Globus pallidus (tissue), 1 donor: ENCODE measurements around the gene PCNX3.
"Not testable (repeated sequence)": the region's sequence is repeated elsewhere in the genome, so short reads cannot be mapped to it uniquely, and the experiment has no call there.

Source experiments
- DNase-seq: peaks from one replicate; pipeline ENCODE4 v3.0.0-alpha.2; 2015; ENCODE audit warnings: low spot score

Gene PCNX3

DNA sequence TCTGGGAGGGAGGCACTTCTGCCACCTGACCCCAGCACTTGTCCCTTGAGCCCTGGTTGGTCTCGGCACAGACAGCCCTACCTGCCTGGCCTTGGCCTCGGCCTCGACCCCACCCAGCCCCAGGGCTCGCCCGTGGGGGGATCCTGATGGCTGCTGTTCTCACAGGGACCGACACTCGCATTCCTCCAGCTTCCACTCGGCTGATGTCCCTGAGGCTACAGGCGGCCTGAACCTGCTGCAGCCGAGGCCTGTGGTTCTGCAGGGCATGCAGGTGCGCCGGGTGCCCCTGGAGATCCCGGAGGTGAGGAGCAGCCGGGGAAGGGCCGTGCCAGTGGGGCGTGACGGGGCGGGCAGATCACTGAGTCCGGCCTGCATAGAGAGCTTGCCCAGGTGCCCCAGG lies 5.1 kb downstream of the PCNX3 start:
- DNase-seq, result no peak

DNA sequence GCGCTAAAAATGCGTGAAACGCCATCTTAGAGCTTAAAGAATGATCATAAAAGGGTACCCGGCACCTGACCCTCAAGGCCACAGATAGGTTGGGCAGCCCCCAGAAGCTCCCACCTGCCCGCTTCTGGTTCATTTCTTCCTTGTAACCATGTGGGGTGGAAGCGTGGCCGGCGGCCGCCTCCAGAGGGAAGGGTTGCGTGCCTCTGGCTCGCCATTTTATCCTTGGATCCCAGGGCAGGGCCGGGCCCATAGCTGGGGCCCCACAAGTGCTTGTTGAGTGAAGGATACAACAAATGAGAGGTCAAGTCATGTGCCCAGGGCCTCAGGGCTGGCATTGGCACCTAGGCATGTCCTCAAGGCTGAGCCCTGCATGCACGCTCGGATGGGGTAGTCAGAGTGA lies 5.9 kb downstream of the PCNX3 start:
- DNase-seq, result no peak

DNA sequence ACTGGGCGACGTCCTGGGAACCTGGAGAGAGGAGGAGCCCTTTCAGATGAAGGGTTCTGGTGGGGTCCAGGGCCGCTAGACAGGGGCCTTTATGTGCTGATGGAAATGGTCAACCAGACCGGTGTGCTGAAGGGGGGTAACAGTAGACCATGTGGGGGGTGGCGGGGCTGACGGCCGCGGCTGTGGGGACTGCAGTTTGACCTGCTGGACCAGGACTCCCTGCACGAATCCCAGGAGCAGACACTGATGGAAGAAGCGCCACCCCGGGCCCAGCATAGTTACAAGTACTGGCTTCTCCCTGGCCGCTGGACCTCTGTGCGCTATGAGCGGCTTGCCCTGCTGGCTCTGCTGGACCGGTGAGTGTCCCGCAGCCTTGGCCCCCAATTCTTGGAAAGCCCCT lies 6.4 kb downstream of the PCNX3 start:
- DNase-seq, result no peak

DNA sequence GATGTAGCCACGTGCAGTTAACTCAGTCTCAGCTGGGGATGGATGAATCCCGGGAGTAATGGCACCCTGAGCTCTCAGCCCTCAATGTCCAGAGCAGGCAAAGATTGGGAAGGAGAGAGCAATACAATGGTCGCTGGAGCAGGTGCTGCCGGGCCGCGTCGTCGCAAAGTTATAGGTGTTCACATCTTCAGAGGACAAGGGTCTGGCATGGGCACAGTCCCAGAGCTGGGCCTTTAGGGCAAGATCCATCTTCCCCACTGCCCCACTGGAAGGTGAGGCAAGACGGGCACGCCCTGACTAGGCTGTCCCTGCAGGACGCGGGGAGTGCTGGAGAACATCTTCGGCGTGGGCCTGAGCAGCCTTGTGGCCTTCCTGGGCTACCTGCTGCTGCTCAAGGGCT lies 7.6 kb downstream of the PCNX3 start:
- no peak for DNase-seq

DNA sequence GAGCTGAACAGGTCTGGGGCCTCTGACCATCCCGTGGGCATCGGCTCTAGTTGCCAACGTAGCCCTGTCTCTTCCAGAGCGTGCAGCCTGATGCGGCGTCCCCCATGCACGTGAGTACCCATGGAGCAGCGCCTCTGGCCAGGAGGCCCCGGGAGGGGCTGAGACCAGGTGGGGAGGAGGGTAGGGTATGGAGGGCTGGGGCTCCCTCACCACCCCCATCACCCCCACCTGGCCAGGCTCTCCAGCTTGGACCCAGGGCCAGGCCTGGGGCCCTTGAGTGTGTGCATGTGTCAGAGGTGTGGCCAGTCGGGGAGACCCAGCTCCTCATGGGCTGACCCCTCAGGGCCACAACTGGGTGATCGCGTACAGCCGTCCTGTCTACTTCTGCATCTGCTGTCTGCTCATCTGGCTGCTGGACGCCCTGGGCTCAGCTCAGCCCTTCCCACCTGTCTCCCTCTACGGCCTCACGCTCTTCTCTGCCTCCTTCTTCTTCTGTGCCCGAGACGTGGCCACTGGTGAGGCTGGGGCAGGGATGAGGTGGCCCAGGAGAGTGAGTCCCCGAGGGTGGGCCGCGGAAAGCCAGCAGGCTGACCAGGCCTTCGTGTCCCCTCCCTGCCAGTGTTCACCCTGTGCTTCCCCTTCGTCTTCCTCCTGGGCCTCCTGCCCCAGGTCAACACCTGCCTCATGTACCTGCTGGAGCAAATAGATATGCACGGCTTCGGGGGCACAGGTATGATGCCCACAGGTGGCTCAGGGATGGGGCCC lies 8.5 kb downstream of the PCNX3 start:
- no peak for DNase-seq

GRCh38 chr11:65624931-65625627 lies 9.5 kb downstream of the PCNX3 start:
- no peak for DNase-seq

DNA sequence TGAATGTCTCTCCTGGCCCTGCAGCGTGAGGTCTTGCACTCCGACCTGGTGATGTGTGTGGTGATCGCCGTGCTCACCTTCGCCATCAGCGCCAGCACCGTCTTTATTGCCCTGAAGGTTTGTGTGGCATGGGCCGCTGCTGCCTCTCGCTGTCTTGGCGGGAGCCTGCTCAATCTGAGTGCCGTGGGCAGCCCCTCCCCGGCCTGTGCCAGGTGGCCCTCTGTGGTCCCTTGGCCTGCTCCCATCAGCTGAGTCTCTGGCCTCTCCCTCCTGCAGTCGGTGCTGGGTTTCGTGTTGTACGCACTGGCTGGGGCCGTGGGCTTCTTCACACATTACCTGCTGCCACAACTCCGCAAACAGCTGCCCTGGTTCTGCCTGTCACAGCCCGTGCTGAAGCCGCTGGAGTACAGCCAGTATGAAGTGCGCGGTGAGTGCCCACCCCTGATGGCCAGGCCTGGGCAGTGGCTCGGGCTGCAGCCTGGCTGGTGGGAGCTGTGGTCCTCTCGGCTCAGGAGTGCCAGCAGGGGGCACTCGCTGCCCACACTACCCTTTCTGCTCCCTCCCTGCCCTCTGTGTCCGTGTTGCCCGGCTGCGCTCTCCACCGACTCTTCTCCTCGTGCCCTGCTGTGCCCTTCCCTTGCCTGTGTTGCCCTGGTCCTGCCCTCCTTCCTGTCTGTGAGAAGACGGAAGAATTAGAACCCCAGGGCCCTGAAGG lies 10.2 kb downstream of the PCNX3 start:
- peak; percentile 80 for DNase-seq

- no peak for DNase-seq
Measured at GRCh38 chr11:65627202-65627601, 11.6 kb downstream of the PCNX3 start.

DNA sequence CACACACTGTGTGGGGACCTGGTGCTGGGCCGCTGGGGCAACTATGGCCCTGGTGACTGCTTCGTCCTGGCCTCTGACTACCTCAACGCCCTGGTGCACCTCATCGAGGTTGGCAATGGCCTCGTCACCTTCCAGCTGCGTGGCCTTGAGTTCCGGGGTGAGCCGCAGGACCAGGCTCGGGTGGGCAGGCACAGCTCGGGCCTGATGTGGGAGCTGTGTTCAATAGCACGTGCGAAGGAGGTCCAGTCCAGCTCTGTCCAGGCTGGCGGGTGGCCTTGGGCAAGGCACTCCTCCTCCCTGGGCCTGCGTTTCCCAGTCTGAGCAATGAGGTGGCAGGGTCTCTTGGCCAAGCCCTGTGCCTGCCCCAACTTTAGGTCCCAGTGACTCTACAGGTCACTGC lies 14.0 kb downstream of the PCNX3 start:
- DNase-seq, result no peak

DNA sequence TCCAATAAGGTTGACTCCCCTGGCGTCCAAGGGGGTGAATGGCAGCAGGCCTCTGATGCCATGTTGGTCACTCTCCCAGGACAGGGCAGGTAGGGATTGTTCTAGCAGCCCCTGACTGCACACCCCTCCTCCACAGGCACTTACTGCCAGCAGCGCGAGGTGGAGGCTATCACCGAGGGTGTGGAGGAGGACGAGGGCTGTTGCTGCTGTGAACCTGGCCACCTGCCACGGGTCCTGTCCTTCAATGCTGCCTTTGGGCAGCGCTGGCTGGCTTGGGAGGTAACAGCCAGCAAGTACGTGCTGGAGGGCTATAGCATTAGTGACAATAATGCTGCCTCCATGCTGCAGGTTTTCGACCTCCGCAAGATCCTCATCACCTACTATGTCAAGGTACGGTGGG lies 14.6 kb downstream of the PCNX3 start:
- no peak for DNase-seq

DNA sequence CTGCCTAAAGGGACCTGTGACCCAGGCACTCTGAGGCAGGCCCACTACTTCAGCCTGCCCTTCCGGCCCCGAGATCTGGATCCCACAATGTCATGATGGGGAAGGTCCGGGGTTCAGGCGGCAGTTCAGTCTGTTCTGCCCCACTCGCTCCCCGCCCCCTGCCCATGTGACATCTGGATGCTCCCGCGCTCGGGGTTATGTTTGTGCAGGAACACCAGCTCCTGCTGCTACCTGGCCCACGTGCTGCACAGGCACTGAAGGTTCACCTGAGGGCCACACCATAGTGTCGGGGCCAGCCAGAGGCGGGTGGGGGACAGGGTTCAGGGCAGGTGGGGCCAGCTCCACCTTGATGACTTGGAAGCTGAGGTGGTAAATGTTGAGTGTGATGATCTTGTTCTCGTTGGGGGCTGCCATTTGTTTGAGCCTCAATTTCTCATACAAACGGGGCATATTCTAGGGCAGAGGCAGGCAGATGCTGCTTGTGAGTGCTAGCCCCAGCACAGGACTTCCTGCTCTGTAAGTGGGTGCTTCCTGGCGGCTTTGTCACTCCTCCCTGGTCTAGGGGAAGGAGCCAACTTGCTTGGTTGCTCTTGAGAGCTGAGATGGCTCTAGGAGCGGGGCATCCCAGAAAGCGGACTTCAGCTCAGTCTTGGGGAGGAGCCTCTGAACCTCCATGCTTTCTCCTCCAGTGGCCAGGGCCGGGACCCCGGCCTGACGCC lies 18.0 kb downstream of the PCNX3 start:
- DNase-seq, result no peak

DNA sequence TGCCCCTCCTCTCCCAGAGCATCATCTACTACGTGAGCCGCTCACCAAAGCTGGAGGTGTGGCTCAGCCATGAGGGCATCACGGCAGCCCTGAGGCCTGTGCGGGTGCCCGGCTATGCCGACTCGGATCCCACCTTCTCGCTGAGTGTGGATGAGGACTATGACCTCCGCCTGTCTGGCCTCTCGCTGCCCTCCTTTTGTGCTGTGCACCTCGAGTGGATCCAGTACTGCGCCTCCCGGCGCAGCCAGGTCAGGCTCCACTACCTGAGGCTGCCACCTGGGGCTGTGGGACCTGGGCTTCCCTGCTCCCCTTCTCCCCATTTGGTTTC lies 18.5 kb downstream of the PCNX3 start:
- DNase-seq, result no peak

DNA sequence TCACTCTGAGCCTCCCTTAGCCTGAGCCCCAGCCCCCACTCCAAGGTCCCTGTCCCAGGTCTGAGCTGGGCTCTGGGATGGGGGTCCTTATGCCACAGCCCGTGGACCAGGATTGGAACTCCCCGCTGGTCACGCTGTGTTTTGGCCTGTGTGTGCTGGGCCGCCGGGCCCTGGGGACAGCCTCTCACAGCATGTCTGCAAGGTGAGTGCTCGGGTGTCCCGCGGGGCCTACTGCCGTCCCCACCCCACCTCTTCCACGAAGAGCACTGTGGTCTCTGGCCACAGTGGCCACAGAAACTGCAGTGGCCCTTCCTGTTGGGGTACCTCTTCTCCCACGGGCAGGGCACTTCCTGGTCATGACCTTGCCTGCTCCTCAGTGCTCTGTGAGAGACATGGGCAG lies 18.9 kb downstream of the PCNX3 start:
- DNase-seq, result no peak

DNA sequence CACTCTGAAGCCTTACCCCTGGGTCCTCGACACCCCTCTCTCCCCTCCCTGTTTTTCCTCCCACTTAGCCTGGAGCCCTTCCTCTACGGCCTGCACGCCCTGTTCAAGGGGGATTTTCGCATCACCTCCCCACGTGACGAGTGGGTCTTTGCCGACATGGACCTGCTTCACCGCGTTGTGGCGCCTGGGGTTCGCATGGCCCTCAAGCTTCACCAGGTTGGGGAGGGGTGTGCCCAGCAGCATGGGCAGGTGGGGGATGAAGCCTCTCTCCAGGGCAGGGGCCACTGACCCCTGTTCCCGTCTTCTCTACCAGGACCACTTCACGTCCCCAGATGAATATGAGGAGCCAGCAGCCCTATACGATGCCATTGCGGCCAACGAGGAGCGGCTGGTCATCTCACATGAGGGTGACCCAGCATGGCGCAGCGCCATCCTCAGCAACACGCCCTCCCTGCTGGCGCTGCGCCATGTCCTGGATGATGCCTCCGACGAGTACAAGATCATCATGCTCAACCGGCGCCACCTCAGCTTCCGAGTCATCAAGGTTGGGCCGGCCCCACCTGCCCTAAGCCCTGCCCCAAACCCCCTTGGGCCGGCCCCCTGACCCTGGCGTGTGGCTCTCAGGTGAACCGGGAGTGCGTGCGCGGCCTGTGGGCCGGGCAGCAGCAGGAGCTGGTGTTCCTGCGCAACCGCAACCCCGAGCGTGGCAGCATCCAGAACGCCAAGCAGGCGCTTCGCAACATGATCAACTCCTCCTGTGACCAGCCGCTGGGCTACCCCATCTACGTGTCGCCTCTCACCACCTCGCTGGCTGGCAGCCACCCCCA lies 19.5 kb downstream of the PCNX3 start:
- DNase-seq, result no peak

DNA sequence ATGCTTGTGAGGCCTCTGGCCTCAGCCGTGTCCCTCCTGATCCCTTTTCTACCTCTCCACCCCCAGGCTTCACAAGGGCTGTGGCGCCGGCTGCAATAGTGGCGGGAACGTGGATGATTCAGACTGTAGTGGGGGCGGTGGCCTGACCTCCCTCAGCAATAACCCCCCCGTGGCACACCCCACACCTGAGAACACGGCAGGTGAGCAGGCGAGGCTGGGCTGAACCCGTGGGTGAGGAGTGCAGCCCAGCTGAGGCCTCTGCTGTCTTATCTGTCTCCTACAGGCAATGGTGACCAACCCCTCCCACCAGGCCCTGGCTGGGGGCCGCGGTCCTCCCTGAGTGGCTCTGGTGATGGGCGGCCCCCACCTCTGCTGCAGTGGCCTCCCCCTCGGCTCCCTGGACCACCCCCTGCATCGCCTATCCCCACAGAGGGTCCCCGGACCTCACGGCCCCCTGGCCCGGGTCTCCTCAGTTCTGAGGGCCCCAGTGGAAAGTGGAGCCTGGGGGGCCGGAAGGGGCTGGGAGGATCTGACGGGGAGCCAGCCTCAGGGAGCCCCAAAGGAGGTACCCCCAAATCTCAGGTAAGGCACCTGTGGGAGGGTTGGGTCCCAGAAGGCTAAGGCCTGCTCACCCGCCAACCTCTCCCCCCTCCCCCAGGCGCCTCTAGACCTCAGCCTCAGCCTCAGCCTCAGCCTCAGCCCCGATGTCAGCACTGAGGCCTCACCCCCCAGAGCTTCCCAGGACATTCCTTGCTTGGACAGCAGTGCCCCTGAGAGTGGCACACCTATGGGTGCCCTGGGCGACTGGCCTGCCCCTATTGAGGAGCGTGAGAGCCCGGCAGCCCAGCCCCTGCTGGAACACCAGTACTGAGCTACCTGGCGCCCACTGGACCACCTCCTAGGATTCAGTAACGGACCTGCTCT lies 20.8 kb downstream of the PCNX3 start:
- no peak for DNase-seq

DNA sequence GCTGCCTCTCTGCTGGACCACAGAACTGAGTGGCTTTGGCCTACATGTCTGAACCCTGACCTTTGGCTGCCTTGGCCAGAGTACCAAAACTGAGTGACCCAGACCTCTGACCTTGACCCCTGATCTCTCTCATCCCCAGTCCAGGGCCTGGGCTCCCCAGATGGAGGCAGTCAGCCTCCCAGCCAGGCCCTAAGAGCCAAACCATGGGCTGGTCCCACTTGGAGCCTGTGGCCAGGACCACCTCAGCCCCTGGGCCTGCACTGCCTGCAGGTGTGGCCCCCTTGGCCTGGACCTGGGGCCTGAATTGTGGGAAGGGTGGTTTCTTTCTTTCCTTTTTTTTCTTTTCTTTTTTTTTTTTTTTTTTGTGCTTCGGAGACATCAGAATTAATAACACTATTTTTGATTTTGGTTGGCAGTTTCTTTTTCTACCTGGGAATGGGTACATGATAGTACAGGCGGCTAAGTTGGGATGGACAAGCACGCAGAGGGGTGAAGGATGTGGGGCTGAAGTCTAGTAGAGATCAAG lies 21.5 kb downstream of the PCNX3 start:
- no peak for DNase-seq

GRCh38 chr11:65637794-65638419 lies 22.3 kb downstream of the PCNX3 start, which contains the start of gene SIPA1:
Gene SIPA1, plus strand, starts transcription at chr11:65638101. Its CDS starts 2,821 bp downstream, at chr11:65640922.
- DNase-seq, result peak; percentile 79

GRCh38 chr11:65639228-65639597 lies 23.6 kb downstream of the PCNX3 start:
- DNase-seq, result not testable (repeated sequence)

DNA sequence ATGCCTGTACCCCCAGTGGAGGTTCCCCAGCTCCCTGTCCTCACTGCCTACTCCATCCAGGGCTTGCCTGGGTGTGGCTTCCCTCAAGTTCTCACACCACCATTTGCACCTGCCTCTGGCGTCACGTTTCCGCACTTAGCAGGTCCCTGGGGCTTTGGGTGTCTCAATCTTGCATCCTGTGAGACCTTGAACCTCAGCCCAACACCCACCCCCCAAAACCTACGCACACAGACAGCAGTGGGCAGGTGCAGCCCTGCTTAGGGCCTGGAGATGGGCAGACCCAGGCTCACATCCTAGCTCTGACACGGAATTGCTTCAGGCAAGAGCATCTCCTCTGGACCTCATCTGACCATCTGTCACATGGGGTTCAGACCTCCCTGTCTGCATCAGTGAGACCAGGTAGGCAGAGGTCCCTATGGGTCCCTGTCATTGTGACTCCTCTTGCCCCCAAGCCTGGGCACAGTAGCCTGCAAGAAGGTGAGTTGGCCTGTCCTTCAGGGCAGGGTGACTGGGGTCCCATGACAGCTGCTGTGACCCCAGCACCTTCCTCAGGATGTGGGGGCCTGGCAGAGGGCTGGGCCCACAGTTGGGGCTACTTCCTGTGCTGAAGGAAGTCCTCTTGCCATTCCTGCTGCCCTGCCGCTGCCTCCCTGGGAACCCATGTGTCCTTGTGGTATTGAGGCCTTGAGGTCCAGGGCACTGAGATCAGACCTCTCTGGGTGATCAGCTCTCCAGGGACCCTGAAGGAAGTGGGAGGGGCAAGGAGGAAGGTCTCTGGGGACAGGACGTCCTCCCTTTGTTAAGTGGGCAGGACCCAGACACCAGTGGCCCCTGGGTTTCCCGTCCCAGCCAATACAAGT lies 24.3 kb downstream of the PCNX3 start:
- DNase-seq, result peak; percentile 56
